NCI-H1436 (cell line): ENCODE data around the gene NCKAP5.
A peak's percentile ranks its signal among the peaks of the same experiment; 100 is the strongest.

Experiments used
- DNase-seq: peaks from one replicate; lab custom pipeline; 2025; lab: John Stamatoyannopoulos, UW

The NCKAP5 gene

DNA sequence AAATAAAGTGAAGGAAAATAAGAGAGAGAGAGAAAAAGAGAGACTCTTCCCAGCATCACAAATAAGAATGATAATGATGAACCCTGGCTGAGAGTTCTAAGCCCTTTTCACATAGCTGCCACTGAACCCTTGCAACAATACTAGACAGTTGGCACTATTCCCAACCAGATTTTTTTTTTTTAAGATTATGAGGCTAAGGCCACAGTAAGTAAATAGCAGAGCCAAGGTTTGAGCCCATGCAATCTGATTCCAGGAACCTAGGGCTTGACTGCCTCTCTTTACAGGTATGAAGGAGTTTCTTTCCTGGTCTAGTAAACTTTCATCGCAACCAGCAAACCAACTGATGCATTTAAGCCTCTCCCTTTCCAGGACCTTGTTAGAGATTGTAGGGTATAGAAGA, 424.6 kb downstream of the NCKAP5 start:
- DNase-seq = no peak

- DNase-seq = no peak
These were observed 426.2 kb downstream of the NCKAP5 start for GRCh38 chr2:133142087-133142486.

GRCh38 chr2:133140620-133141019, 427.6 kb downstream of the NCKAP5 start:
- DNase-seq = no peak

GRCh38 chr2:133139847-133140533, 428.3 kb downstream of the NCKAP5 start:
- DNase-seq = no peak

DNA sequence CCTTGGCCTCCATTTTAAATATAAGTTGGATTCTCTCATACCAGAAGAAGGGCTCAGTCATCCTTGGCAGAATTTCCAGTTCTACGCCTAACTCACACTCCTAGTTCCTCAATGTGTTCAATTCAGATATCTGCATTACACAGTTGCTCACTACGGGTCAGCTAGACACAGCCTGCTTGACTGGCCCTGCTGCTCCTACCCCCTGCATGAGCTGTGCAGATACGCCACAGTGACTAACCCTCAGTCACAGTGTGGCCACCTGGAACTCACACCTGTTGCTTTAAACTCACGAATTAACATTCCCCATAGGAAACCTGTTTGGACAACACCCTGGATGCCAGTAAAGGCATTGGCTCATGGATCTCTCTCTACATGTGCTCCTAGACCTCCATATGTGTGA, 429.6 kb downstream of the NCKAP5 start:
- DNase-seq = no peak

GRCh38 chr2:133135035-133135654, 433.1 kb downstream of the NCKAP5 start:
- DNase-seq = no peak

- no peak for DNase-seq
These were observed 437.6 kb downstream of the NCKAP5 start for GRCh38 chr2:133130548-133131246.

DNA sequence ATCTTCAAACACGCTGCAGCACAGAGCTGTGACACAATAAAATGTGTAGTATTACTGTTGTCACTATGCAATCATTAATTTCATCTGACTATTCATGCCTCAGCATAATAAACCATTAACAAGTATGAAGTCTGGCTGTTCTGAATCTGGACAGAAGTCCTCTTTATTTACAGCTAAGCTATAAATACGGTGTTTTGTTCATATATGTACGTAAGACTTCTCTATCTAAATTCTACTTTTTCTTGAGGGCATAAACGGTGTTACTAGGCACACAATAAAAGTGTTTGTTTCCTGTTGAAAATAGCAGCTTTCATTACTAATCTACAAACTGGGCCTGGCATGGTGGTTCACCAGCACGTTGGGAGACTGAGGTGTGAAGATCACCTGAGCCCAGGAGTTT, 443.8 kb downstream of the NCKAP5 start:
- DNase-seq = no peak

GRCh38 chr2:133123904-133124303, 444.4 kb downstream of the NCKAP5 start:
- DNase-seq = peak; percentile 60

DNA sequence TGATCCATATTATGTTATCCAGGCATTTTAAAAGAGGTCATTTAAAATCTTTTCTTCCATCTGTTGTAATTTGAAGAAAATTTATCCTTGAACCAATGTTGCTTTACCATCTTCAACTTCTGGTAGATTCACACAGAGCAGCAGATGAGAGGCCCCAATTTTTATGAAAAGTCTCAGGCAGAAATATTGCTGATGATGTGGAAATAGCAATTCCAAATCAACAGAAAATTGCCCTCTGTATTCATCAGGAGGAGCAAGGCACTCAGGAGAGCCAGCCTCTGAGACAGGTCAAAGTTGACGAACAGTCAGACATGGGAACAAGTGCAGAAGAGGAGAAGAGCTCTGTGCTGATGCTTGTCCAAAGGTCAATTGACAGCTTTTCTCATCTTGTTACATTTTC, 444.9 kb downstream of the NCKAP5 start:
- DNase-seq = no peak

GRCh38 chr2:133122529-133122928, 445.7 kb downstream of the NCKAP5 start:
- DNase-seq = no peak

GRCh38 chr2:133120310-133120709, 448.0 kb downstream of the NCKAP5 start:
- no peak for DNase-seq

GRCh38 chr2:133110201-133110600, 458.1 kb downstream of the NCKAP5 start:
- DNase-seq = no peak

- DNase-seq = no peak
These were observed 458.5 kb downstream of the NCKAP5 start for GRCh38 chr2:133109772-133110171.

DNA sequence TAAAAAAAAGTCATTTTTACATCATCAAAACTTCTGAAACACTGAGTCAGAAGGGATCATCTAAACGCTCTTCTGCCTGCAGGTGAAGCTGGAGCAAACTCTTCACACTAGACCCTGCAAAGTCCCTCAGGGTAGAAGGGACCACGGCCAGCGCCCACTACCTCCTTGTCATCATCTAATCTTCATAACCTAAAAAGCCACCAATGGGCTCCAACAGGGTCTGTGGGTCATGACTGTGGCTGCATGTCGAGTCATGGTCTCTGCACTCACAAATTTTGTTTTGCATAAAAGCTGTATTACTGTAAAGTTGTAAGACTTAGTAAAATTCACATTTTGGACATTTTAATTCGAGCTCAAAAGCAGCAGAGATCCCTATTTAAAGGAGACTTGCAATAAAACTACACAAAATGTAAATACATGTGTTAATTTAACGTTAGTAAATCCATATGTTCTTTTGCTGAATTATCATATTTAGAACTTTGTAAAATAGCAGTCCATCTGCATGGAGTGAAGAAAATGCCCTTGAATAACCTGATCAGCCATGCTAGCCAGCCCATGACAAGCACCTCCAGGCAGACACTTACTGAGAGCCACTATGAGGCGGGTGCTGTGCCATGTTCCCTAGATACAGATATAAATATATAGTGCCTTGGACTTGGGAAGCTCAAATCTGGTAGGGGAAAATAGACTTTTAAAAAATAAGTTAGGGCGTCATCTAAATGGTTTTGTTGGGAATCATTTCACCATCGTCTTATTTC, 461.0 kb downstream of the NCKAP5 start:
- no peak for DNase-seq

DNA sequence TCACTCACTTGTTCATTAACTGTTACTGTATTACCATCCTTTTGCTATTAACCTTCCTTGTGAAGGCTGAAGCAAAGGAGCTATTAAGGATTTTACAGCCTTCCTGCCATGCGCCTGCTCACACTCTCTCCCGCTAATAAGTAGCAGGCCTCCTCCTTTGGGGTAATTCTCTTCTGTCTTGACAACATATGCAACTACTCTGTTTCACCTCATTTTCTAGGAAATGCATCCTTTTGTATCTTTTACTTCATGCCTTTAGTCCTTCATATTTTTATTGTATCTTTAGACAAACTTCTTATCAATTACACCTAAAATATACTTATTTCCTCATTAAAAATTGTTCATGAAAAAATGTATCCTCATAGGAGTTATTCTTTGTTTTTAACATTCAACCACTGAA, 463.4 kb downstream of the NCKAP5 start:
- no peak for DNase-seq

GRCh38 chr2:133098787-133099186, 469.5 kb downstream of the NCKAP5 start:
- DNase-seq = no peak

GRCh38 chr2:133097666-133098065, 470.6 kb downstream of the NCKAP5 start:
- no peak for DNase-seq

DNA sequence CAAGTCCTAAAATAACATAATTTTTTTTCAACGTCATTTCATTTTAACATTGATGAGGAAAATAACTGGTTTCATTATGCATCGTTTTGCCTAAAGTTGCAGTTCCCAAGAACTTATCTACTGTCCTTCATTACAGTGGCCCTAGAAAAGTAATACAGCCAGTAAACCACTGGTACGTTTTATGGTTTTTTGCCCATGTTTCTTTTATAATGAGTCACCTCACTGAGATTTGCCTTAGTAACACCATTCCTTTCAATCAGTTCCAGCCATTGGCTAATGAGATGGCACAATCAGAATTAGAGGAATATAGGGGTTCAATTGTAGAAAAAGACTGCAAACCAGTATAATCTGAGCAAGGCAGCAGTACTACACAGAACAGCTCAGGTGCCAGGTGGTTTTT, 475.7 kb downstream of the NCKAP5 start:
- DNase-seq = no peak

GRCh38 chr2:133090358-133090757, 477.9 kb downstream of the NCKAP5 start:
- DNase-seq = no peak

GRCh38 chr2:133086176-133086575, 482.1 kb downstream of the NCKAP5 start:
- DNase-seq = no peak

GRCh38 chr2:133085646-133086045, 482.6 kb downstream of the NCKAP5 start:
- no peak for DNase-seq

- DNase-seq = no peak
These were observed 486.2 kb downstream of the NCKAP5 start for GRCh38 chr2:133082034-133082433.
